Activated T-cell treated with anti-CD3 and anti-CD28 coated beads, Interleukin-2, amount 50 U/mL, for 4 hours (primary cell): Measurements from ENCODE around the gene A1BG. TPM values are rescaled to one million over a fixed set of nuclear protein-coding genes. Genes with fewer than 3 reads are reported as not detected.
A peak's percentile ranks its signal among the peaks of the same experiment; 100 is the strongest.

ENCODE experiments used
- ATAC-seq, 2 donors: fragments of 200-7000 bp; cut with Tn5 transposase; one replicate each; pipeline ENCODE4 v1.10.0; 2021
- DNase-seq: peaks from one replicate; pipeline ENCODE4 v3.0.0-alpha.2; 2020
- H3K27me3 Mint-ChIP-seq: one replicate; pipeline ENCODE4 v1.8.0; 2021; ENCODE audit warnings: low read depth, mixed read lengths
- H3K36me3 Mint-ChIP-seq: one replicate; pipeline ENCODE4 v1.8.0; 2022; ENCODE audit warnings: mixed read lengths; ENCODE audit not compliant: insufficient read depth
- H3K4me1 Mint-ChIP-seq: one replicate; pipeline ENCODE4 v1.8.0; 2021; ENCODE audit warnings: low read depth, mixed read lengths
- H3K4me3 Mint-ChIP-seq: one replicate; pipeline ENCODE4 v1.8.0; 2021; ENCODE audit warnings: mild to moderate bottlenecking, moderate library complexity, mixed read lengths
- H3K9me3 Mint-ChIP-seq: one replicate; pipeline ENCODE4 v1.8.0; 2021; ENCODE audit warnings: mixed read lengths
- total RNA-seq, 3 donors: library from RNA; stranded (reverse); gene quantifications; one replicate each; pipeline ENCODE4 v1.2.1, GENCODE V29; 2021

The A1BG gene
- total RNA-seq, 3 donors from 2014 or later: 9.0 to 12.0 (median 11.5) TPM

GRCh38 chr19:58338825-58339558, 14.3 kb downstream of the A1BG start:
- Mint-ChIP-seq H3K4me1 (no peaks in the 10 kb centered on the region), H3K9me3 (no peaks in the 10 kb centered on the region), H3K36me3 (peaks cover 45% of the 10 kb centered on the region), H3K27me3 (no peaks in the 10 kb centered on the region), H3K4me3 (no peak overlapping the region)
- DNase-seq (no peak), ATAC-seq (no peak)

DNA sequence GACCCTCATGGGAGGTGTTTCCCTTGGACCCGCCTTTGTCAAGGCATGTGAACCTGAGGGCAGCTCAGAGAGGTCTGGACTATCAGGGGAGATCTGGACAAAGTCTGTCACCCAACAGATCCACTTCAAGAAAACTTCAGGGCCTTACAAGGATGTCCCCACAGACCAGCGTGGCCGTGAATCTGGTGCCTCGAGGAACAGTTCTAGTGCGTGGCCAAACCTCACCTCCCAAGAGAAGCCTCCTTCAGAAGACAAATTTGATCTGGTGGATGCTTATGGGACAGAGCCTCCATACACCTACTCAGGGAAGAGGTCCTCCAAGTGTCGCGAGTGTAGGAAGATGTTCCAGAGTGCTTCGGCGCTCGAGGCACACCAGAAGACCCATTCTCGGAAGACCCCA, 15.0 kb downstream of the A1BG start:
- no peak overlapping the region for H3K4me3 Mint-ChIP-seq
- no peaks in the 10 kb centered on the region for H3K4me1 Mint-ChIP-seq
- no peaks in the 10 kb centered on the region for H3K9me3 Mint-ChIP-seq
- DNase-seq (no peak), ATAC-seq (no peak)
- H3K36me3 Mint-ChIP-seq: peaks cover 45% of the 10 kb centered on the region
- H3K27me3 Mint-ChIP-seq: no peaks in the 10 kb centered on the region

DNA sequence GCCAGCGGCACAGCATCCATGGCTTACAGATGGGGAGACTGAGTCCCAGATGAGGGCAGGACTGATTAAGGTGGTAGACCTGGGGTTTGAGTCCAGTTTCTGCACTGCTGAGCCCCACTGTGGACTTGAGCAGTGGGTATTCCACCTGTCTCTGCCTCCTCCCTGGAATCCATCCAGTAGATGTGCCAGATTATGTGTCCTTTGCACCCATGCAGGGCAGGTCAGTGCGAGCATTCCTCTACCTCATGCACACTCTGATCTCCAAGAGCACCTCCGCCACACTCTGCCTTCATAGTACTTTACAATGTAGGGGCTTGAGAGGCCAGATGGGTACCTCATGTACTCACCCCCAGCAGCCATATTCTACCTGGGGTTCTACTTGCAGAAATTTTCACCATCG, 16.5 kb downstream of the A1BG start:
- ATAC-seq: no peak

DNA sequence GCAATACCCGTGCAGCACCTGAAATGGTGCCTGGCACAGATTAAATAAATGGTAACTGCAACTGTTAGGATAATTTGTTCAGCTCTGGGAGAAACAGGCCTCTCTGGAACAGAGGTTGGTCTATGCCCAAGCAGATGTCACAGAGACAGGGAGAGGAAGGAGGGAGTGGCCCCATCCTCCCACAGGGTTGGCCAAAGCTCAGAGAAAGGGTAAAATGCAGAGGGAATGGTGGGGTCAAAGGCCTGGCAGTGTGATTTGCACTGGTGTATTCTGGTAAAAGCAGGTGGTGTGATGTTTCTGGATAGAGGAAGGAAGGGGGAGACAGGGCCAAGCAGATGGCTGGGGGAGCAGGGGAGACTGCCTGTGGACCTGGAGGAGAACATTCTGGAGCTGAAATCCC, 17.1 kb downstream of the A1BG start:
- ATAC-seq: no peak
- Mint-ChIP-seq H3K27me3 (no peaks in the 10 kb centered on the region), H3K4me1 (no peaks in the 10 kb centered on the region), H3K9me3 (no peaks in the 10 kb centered on the region), H3K4me3 (no peak overlapping the region), H3K36me3 (peaks cover 44% of the 10 kb centered on the region)
- DNase-seq: no peak

More for the DNA sequence above, 16.5 kb downstream of the A1BG start:
- Mint-ChIP-seq H3K4me1 (no peaks in the 10 kb centered on the region), H3K27me3 (no peaks in the 10 kb centered on the region), H3K4me3 (no peak overlapping the region), H3K9me3 (no peaks in the 10 kb centered on the region), H3K36me3 (peaks cover 46% of the 10 kb centered on the region)
- no peak for DNase-seq

- DNase-seq: no peak
- no peak for ATAC-seq
- no peaks in the 10 kb centered on the region for H3K4me1 Mint-ChIP-seq
- no peaks in the 10 kb centered on the region for H3K9me3 Mint-ChIP-seq
- no peaks in the 10 kb centered on the region for H3K27me3 Mint-ChIP-seq
- no peak overlapping the region for H3K4me3 Mint-ChIP-seq
- H3K36me3 Mint-ChIP-seq: peaks cover 40% of the 10 kb centered on the region
Measured at GRCh38 chr19:58335630-58336029, 17.7 kb downstream of the A1BG start.

- Mint-ChIP-seq H3K4me3 (no peak overlapping the region), H3K9me3 (no peaks in the 10 kb centered on the region), H3K27me3 (no peaks in the 10 kb centered on the region), H3K36me3 (peaks cover 36% of the 10 kb centered on the region), H3K4me1 (no peaks in the 10 kb centered on the region)
- ATAC-seq (no peak), DNase-seq (no peak)
Measured at GRCh38 chr19:58334691-58335249, 18.5 kb downstream of the A1BG start.

DNA sequence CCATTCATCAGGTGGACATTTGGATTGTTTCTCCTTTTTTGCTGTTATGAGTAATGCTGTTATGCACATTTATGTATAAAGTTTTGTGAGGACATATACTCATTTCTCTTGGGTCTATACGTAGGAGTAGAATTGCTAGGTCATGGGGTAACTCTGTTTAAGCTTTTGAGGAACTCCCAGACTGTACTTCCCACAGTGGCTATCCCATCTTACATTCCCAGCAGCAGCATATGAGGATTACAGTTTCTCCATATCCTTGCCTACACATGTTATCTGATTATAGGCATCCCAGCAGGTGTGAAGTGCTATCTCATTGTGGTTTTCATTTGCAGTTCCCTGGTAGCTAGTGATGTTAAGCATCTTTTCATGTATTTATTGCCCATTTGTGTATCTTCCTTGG, 20.6 kb downstream of the A1BG start:
- no peak overlapping the region for H3K4me3 Mint-ChIP-seq
- DNase-seq (no peak), ATAC-seq (no peak)
- peaks cover 1% of the 10 kb centered on the region for H3K4me1 Mint-ChIP-seq
- no peaks in the 10 kb centered on the region for H3K9me3 Mint-ChIP-seq
- H3K27me3 Mint-ChIP-seq: no peaks in the 10 kb centered on the region
- H3K36me3 Mint-ChIP-seq: peaks cover 17% of the 10 kb centered on the region

- no peak for DNase-seq
- Mint-ChIP-seq H3K36me3 (peaks cover 9% of the 10 kb centered on the region), H3K9me3 (no peaks in the 10 kb centered on the region), H3K4me3 (no peak overlapping the region), H3K4me1 (peaks cover 1% of the 10 kb centered on the region), H3K27me3 (no peaks in the 10 kb centered on the region)
- no peak for ATAC-seq
Measured at GRCh38 chr19:58330458-58330857, 22.8 kb downstream of the A1BG start.

DNA sequence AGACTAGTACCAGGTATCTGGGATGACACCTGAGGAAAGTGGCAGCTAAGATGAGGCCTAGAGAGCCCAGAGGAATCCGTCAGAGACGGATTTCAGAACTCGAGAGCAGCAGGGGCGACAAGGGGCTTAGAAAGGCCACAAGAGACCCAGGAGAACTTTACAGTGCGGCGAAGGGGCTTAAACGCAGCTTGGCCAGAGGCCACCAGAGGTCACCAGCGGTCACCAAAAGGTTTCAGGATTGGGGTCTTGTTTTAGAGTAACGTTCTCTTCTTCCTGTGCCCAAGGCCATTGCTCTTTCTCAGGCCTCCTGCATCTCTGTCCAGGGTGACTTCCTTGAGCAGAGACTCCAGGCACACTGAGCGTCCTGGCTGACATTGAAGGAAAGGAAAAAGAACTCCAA, 24.3 kb downstream of the A1BG start:
- peaks cover 3% of the 10 kb centered on the region for H3K36me3 Mint-ChIP-seq
- no peaks in the 10 kb centered on the region for H3K9me3 Mint-ChIP-seq
- no peak overlapping the region for H3K4me3 Mint-ChIP-seq
- DNase-seq: no peak
- no peaks in the 10 kb centered on the region for H3K27me3 Mint-ChIP-seq
- ATAC-seq: no peak
- H3K4me1 Mint-ChIP-seq: peaks cover 1% of the 10 kb centered on the region

DNA sequence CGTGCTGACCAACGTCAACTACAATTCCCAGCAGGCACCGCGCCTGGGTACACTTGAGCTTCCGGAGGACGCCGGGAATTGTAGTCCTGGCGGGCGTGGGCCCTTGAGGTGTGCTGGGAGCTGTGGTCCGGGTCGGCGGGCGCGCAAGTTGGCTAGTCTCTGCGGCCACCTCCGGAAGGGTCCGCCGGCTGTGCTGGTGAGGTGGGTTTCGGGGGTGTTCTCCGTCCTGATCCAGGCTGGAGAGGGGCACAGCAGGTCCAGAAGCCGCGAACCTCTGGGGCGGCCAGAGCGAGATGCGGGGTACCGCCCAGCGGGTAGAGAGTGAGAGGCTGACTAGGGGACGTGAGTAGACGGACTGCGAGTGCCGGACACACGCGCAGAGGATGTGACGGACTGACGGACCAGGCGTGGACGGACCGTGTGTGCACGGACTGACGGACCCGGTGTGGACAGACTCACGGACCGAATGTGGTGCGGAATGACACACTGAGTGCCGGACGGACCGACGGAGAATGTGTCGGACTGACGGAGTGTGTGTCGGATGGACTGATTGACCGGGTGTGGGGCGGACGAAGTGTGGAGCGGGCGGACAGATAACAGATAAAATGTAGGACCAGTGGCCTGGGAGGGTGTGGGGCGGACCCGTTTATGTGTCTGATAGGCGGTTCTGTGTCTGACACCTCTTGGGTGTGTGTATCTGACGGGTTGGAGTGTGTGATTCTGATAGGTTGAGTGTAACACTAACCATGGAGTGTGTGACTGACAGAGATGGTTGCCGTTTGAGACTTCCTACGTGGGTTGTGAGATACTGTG, 26.2 kb downstream of the A1BG start, which contains the start of gene ZSCAN22:
Gene ZSCAN22 (plus strand): TSS at position 81 of the 813 bp plus-strand sequence. CDS start 7,809 bp downstream, outside the sequence.
- Mint-ChIP-seq H3K4me1 (peaks cover 1% of the 10 kb centered on the region), H3K4me3 (no peak within 1 kb of the TSS), H3K27me3 (no peaks in the 10 kb centered on the region), H3K36me3 (peaks cover 4% of the 10 kb centered on the region), H3K9me3 (no peaks in the 10 kb centered on the region)
- peak; percentile 88 to 90 for ATAC-seq
- DNase-seq: peak; percentile 81

DNA sequence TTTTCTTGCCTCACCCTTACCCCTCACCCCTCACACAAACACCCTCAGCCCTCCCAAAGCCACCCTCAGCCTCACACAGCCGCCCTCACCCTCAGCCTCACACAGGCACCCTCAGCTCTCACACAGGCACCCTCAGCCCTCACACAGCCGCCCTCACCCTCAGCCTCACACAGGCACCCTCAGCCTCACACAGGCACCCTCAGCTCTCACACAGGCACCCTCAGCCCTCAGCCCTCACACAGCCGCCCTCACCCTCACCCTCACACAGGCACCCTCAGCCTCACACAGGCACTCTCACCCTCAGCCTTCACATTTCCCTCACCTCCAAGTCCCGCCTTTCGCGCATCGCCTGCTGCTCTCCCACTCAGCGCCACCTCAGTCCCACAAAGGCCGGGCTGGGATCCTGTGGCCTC, 26.8 kb downstream of the A1BG start:
- Mint-ChIP-seq H3K9me3 (no peaks in the 10 kb centered on the region), H3K4me3 (no peak overlapping the region), H3K36me3 (peaks cover 6% of the 10 kb centered on the region), H3K4me1 (peaks cover 1% of the 10 kb centered on the region), H3K27me3 (no peaks in the 10 kb centered on the region)
- DNase-seq (no peak), ATAC-seq (peak; percentile 9 to 35)

DNA sequence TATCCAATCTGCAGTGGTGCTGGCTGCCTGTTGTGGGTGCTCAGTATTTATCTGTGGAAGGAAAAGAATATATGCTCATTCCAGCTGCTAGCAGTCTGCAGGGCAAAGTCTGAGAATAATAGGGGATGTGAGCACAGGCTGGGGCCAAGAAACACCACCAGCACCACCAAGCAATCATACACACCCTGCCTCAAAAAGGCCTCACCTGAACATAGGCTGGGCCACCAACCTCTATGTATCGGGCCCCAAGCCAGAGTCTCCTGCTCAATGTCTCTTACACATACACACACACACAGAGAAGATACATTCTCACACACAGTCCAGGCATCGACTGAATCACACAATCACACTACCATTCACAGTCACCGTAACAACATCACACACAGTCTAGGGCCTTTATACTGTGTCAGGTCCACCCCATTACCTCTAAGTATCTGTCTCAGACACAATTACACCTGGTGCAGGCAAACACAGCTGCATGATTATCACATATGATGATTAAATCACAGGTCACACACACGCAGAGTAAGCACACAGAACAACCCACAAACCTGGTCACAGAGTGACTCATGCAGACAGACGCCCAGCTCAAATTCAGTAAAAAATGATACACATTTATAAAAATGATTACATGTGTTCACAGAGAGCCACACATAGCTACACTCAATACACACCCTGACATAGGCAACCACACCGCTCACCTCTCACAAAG, 27.8 kb downstream of the A1BG start:
- Mint-ChIP-seq H3K4me3 (no peak overlapping the region), H3K36me3 (peaks cover 5% of the 10 kb centered on the region), H3K27me3 (no peaks in the 10 kb centered on the region), H3K9me3 (no peaks in the 10 kb centered on the region), H3K4me1 (peaks cover 1% of the 10 kb centered on the region)
- ATAC-seq (peak in 1 of 2 donors; percentile 8), DNase-seq (no peak)

DNA sequence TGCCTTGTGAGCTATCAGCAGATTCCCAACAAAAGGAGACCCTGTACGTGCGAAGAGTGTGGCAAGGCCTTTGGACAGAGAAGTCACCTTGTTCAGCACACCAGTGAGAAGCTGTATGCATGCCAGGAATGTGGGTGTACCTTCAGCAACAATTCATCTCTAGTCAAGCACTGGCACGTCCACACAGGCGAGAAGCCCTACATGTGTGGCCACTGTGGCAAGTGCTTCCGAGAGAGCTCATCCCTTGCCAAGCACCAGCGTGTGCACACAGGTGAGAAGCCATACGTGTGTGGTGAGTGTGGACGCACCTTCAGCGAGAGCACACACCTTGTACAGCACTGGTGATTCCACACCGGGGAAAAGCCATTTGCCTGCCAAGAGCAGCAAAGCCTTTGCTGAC, 34.1 kb downstream of the A1BG start:
- DNase-seq (no peak), ATAC-seq (no peak)
- Mint-ChIP-seq H3K27me3 (no peaks in the 10 kb centered on the region), H3K36me3 (peaks cover 13% of the 10 kb centered on the region), H3K9me3 (no peaks in the 10 kb centered on the region), H3K4me1 (no peaks in the 10 kb centered on the region), H3K4me3 (no peak overlapping the region)

GRCh38 chr19:58318297-58318696, 35.0 kb downstream of the A1BG start:
- Mint-ChIP-seq H3K27me3 (no peaks in the 10 kb centered on the region), H3K4me1 (no peaks in the 10 kb centered on the region), H3K4me3 (no peak overlapping the region), H3K9me3 (no peaks in the 10 kb centered on the region), H3K36me3 (peaks cover 15% of the 10 kb centered on the region)
- no peak for DNase-seq
- ATAC-seq: no peak
